Mesendoderm (in vitro differentiated cells): ENCODE measurements around the gene RRP8.

Experiments used
- DNase-seq: peaks from one replicate; pipeline ENCODE4 v3.0.0; 2013
- H2AK5ac ChIP-seq: 2 replicates; pipeline ENCODE4 v1.6.1; 2013; ENCODE audit warnings: low read length, inconsistent platforms
- H2BK120ac ChIP-seq: 2 replicates; pipeline ENCODE4 v1.6.1; 2013; ENCODE audit warnings: low read depth, mild to moderate bottlenecking, low read length, moderate library complexity, mixed read lengths
- H2BK15ac ChIP-seq: replicated peaks from 2 replicates; pipeline ENCODE4 v1.6.1; 2013; ENCODE audit warnings: low read depth, mild to moderate bottlenecking, moderate library complexity
- H2BK5ac ChIP-seq: 2 replicates; pipeline ENCODE4 v1.6.1; 2013; ENCODE audit warnings: low read length, inconsistent platforms
- H3K18ac ChIP-seq: 2 replicates; pipeline ENCODE4 v1.6.1; 2013; ENCODE audit warnings: mild to moderate bottlenecking, low read length, mixed read lengths
- H3K23ac ChIP-seq: one replicate; pipeline ENCODE4 v1.6.1; 2013; ENCODE audit warnings: low read length
- H3K27ac ChIP-seq: 2 replicates; pipeline ENCODE4 v1.5.1; 2013; ENCODE audit warnings: low read depth, mild to moderate bottlenecking, inconsistent platforms, low read length, moderate library complexity
- H3K27me3 ChIP-seq: 2 replicates; pipeline ENCODE4 v1.6.1; 2013; ENCODE audit warnings: low read length, control low read depth, mild to moderate bottlenecking, inconsistent platforms; ENCODE audit not compliant: insufficient read depth, poor library complexity
- H3K36me3 ChIP-seq: 2 replicates; pipeline ENCODE4 v1.6.1; 2013; ENCODE audit warnings: low read length, inconsistent platforms; ENCODE audit not compliant: control insufficient read depth, insufficient read depth
- H3K4ac ChIP-seq: one replicate; pipeline ENCODE4 v1.6.1; 2013; ENCODE audit warnings: low read depth, mild to moderate bottlenecking, low read length, moderate library complexity
- H3K4me1 ChIP-seq: 2 replicates; pipeline ENCODE4 v1.6.1; 2013; ENCODE audit warnings: low read depth, low read length, inconsistent platforms; ENCODE audit not compliant: control insufficient read depth
- H3K4me2 ChIP-seq: 2 replicates; pipeline ENCODE4 v1.6.1; 2013; ENCODE audit warnings: low read length
- H3K4me3 ChIP-seq: 2 replicates; pipeline ENCODE4 v1.5.1; 2013; ENCODE audit warnings: mild to moderate bottlenecking, low read length
- H3K56ac ChIP-seq: one replicate; pipeline ENCODE4 v1.6.1; 2013; ENCODE audit warnings: low read length
- H3K79me1 ChIP-seq: 2 replicates; pipeline ENCODE4 v1.6.1; 2013; ENCODE audit warnings: low read length, inconsistent platforms
- H3K79me2 ChIP-seq: 2 replicates; pipeline ENCODE4 v1.6.1; 2013; ENCODE audit warnings: mild to moderate bottlenecking, low read length; ENCODE audit not compliant: control insufficient read depth, insufficient read depth
- H3K9ac ChIP-seq: 2 replicates; pipeline ENCODE4 v1.6.1; 2013; ENCODE audit warnings: low read length, inconsistent platforms
- H4K5ac ChIP-seq: one replicate; pipeline ENCODE4 v1.6.1; 2013; ENCODE audit warnings: low read length
- H4K8ac ChIP-seq: one replicate; pipeline ENCODE4 v1.6.1; 2013; ENCODE audit warnings: low read depth, mild to moderate bottlenecking, control low read depth, low read length, moderate library complexity
- WGBS: extraction: QIAGEN DNeasy Blood & Tissue Kit; methylation state at CpG from one replicate; pipeline ENCODE4 v1.1.7; 2013; ENCODE audit warnings: low lambda C conversion rate, missing lambda C conversion rate; ENCODE audit not compliant: insufficient coverage; ENCODE audit errors: extremely low coverage; 5-methylcytosine and 5-hydroxymethylcytosine counted together

RRP8 gene

GRCh38 chr11:6576471-6577373 lies 26.7 kb downstream of the RRP8 start:
- H3K79me1 ChIP-seq = no peaks in the 10 kb centered on the region
- H3K56ac ChIP-seq = no peak overlapping the region
- H2BK15ac ChIP-seq = no peak overlapping the region
- H2AK5ac ChIP-seq = no peak overlapping the region
- no peak overlapping the region for H3K18ac ChIP-seq
- H4K5ac ChIP-seq = no peak overlapping the region
- no peak overlapping the region for H4K8ac ChIP-seq
- H3K79me2 ChIP-seq = no peaks in the 10 kb centered on the region
- H3K4me3 ChIP-seq = no peak overlapping the region
- no peak overlapping the region for H3K4me2 ChIP-seq
- no peak overlapping the region for H2BK120ac ChIP-seq
- no peak overlapping the region for H2BK5ac ChIP-seq
- no peak overlapping the region for H3K23ac ChIP-seq
- no peaks in the 10 kb centered on the region for H3K36me3 ChIP-seq
- no peak overlapping the region for H3K9ac ChIP-seq
- no peaks in the 10 kb centered on the region for H3K27me3 ChIP-seq
- WGBS = no CpG with 5 or more reads among the region's 6 CpGs
- no peaks in the 10 kb centered on the region for H3K4me1 ChIP-seq
- DNase-seq = no peak
- H3K4ac ChIP-seq = no peak overlapping the region
- H3K27ac ChIP-seq = no peak overlapping the region

- Histone ChIP-seq H3K4me1 (no peaks in the 10 kb centered on the region), H3K4me3 (no peak overlapping the region), H3K4me2 (no peak overlapping the region), H3K27me3 (no peaks in the 10 kb centered on the region), H3K4ac (no peak overlapping the region), H4K8ac (no peak overlapping the region), H3K79me2 (no peaks in the 10 kb centered on the region), H3K9ac (no peak overlapping the region), H4K5ac (no peak overlapping the region), H2BK5ac (no peak overlapping the region), H3K27ac (no peak overlapping the region), H2AK5ac (no peak overlapping the region), H2BK15ac (no peak overlapping the region), H3K56ac (no peak overlapping the region), H2BK120ac (no peak overlapping the region), H3K23ac (no peak overlapping the region), H3K36me3 (no peaks in the 10 kb centered on the region), H3K79me1 (no peaks in the 10 kb centered on the region), H3K18ac (no peak overlapping the region)
- no peak for DNase-seq
- WGBS = no CpG with 5 or more reads among the region's 6 CpGs
These were observed 28.4 kb downstream of the RRP8 start for GRCh38 chr11:6574816-6575715.

- H2BK120ac ChIP-seq = no peak overlapping the region
- H3K4me2 ChIP-seq = no peak overlapping the region
- no peak overlapping the region for H3K4ac ChIP-seq
- H2AK5ac ChIP-seq = no peak overlapping the region
- no peaks in the 10 kb centered on the region for H3K27me3 ChIP-seq
- DNase-seq = no peak
- H3K79me2 ChIP-seq = no peaks in the 10 kb centered on the region
- no peak overlapping the region for H3K18ac ChIP-seq
- H4K5ac ChIP-seq = no peak overlapping the region
- no peak overlapping the region for H3K9ac ChIP-seq
- H3K36me3 ChIP-seq = no peaks in the 10 kb centered on the region
- peaks cover 3% of the 10 kb centered on the region for H3K4me1 ChIP-seq
- H3K4me3 ChIP-seq = no peak overlapping the region
- H3K79me1 ChIP-seq = no peaks in the 10 kb centered on the region
- no CpG with 5 or more reads among the region's 2 CpGs for WGBS
- no peak overlapping the region for H3K23ac ChIP-seq
- no peak overlapping the region for H3K27ac ChIP-seq
- no peak overlapping the region for H2BK15ac ChIP-seq
- no peak overlapping the region for H2BK5ac ChIP-seq
- no peak overlapping the region for H3K56ac ChIP-seq
- H4K8ac ChIP-seq = no peak overlapping the region
These were observed 31.2 kb downstream of the RRP8 start for GRCh38 chr11:6572215-6572614.

GRCh38 chr11:6571434-6572008 lies 31.9 kb downstream of the RRP8 start:
- no peak overlapping the region for H3K18ac ChIP-seq
- no peak overlapping the region for H3K56ac ChIP-seq
- H2BK120ac ChIP-seq = no peak overlapping the region
- no peak overlapping the region for H3K23ac ChIP-seq
- DNase-seq = peak; percentile 17
- no peak overlapping the region for H2BK5ac ChIP-seq
- WGBS = no CpG with 5 or more reads among the region's 22 CpGs
- no peak overlapping the region for H3K4me3 ChIP-seq
- H3K4me2 ChIP-seq = no peak overlapping the region
- no peaks in the 10 kb centered on the region for H3K79me2 ChIP-seq
- H3K27me3 ChIP-seq = no peaks in the 10 kb centered on the region
- no peak overlapping the region for H2AK5ac ChIP-seq
- no peak overlapping the region for H4K5ac ChIP-seq
- H3K4ac ChIP-seq = no peak overlapping the region
- H3K79me1 ChIP-seq = no peaks in the 10 kb centered on the region
- H3K9ac ChIP-seq = no peak overlapping the region
- H3K27ac ChIP-seq = no peak overlapping the region
- H4K8ac ChIP-seq = no peak overlapping the region
- H3K36me3 ChIP-seq = no peaks in the 10 kb centered on the region
- peaks cover 3% of the 10 kb centered on the region for H3K4me1 ChIP-seq
- no peak overlapping the region for H2BK15ac ChIP-seq

GRCh38 chr11:6570691-6571427 lies 32.6 kb downstream of the RRP8 start:
- H2BK120ac ChIP-seq = no peak overlapping the region

More at GRCh38 chr11:6570691-6571427, 32.6 kb downstream of the RRP8 start:
- WGBS = no CpG with 5 or more reads among the region's 62 CpGs
- no peak overlapping the region for H2BK15ac ChIP-seq
- no peak overlapping the region for H4K5ac ChIP-seq
- no peak overlapping the region for H3K27ac ChIP-seq
- no peak overlapping the region for H2AK5ac ChIP-seq
- no peaks in the 10 kb centered on the region for H3K79me1 ChIP-seq
- no peaks in the 10 kb centered on the region for H3K36me3 ChIP-seq
- H4K8ac ChIP-seq = no peak overlapping the region
- DNase-seq = no peak
- H2BK5ac ChIP-seq = no peak overlapping the region
- no peak overlapping the region for H3K4me3 ChIP-seq
- peaks cover 3% of the 10 kb centered on the region for H3K4me1 ChIP-seq
- H3K4ac ChIP-seq = no peak overlapping the region
- H3K9ac ChIP-seq = no peak overlapping the region
- H3K79me2 ChIP-seq = no peaks in the 10 kb centered on the region
- H3K4me2 ChIP-seq = no peak overlapping the region
- no peaks in the 10 kb centered on the region for H3K27me3 ChIP-seq
- H3K23ac ChIP-seq = no peak overlapping the region
- H3K56ac ChIP-seq = no peak overlapping the region
- no peak overlapping the region for H3K18ac ChIP-seq
